AG04450 (cell line): ENCODE data around the gene KCNK3. TPM values are rescaled to one million over a fixed set of nuclear protein-coding genes. Genes with fewer than 3 reads are reported as not detected.

Experiments used
- CTCF ChIA-PET: fragments of 300-600, 350-600 bp; formaldehyde crosslinking; extraction: SDS; loops from one replicate; lab custom pipeline; 2022; ENCODE audit warnings: antibody characterized with exemption, inconsistent platforms; lab: Charles Lee
- POLR2A ChIA-PET: fragments of 350-600 bp; formaldehyde crosslinking; extraction: SDS; loops from one replicate; lab custom pipeline; 2021; ENCODE audit warnings: antibody characterized with exemption, inconsistent platforms; lab: Yijun Ruan, JAX
- DNase-seq: peaks from one replicate; pipeline ENCODE4 v3.0.0-alpha.2; 2011; ENCODE audit warnings: low read depth, low spot score
- H3K27ac ChIP-seq: one replicate; pipeline ENCODE4 v1.5.1; 2012; ENCODE audit warnings: low read depth, low read length, control low read depth
- H3K27me3 ChIP-seq: one replicate; pipeline ENCODE4 v1.6.0; 2012; ENCODE audit warnings: low read length; ENCODE audit not compliant: control insufficient read depth, insufficient read depth
- H3K4me3 ChIP-seq: 2 replicates; pipeline ENCODE4 v1.5.1; 2011; ENCODE audit warnings: mild to moderate bottlenecking, low read depth, low read length, control low read depth
- H3K9me3 ChIP-seq: 2 replicates; pipeline ENCODE4 v1.5.1; 2012; ENCODE audit warnings: low read length; ENCODE audit not compliant: control insufficient read depth, insufficient read depth
- CTCF ChIP-seq: IDR thresholded peaks from 2 replicates; pipeline ENCODE4 v1.5.1; 2011; ENCODE audit warnings: low read depth, low read length, control low read depth, inconsistent platforms
- polyA plus RNA-seq: library from polyadenylated mRNA; depleted of rRNA; stranded (reverse); fragments of >200 nt; gene quantifications from 2 replicates; pipeline ENCODE4 v1.2.3, GENCODE V29; 2011

Gene KCNK3
- polyA plus RNA-seq, 1 experiment = 0.05 TPM

DNA sequence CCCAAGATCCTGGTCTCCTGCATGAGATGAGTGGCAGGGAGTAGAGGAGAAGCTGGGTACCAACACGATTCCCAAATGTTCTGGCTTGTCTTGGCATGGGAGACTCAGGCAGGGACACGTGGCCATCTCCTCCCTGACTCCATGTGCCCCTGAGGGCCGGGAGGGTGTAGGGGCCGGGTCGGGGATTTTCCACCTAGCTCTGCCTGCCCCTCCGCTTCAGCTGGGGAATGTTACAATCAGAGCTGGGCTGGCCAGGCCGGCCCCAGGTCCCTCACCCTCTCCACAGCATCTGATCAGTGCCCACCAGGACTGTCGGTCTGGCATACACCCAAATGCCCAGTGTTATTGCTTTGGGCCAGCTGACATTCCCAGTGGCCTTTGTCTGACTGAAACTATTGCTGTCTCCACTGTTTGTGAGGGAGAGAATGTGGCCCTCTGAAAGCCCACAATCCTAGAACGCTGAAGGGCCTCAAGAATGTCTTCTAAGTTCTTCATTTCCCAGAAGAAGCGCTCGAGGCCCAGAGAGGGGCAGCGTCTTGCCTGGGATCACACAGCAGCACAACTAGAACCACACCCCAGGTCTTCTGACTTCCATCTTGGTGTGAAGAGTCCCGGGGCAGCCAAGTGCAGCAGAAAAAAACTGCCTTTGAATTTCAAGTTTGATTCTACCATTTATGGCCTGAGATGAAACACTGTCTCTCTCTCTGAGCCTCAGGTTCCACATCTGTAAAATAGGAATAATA, 23.2 kb downstream of the KCNK3 start:
- CTCF ChIA-PET = no interaction called here

GRCh38 chr2:26716340-26716739, 23.8 kb downstream of the KCNK3 start:
- Histone ChIP-seq H3K9me3 (no peaks in the 10 kb centered on the region), H3K4me3 (no peak overlapping the region), H3K27ac (no peak overlapping the region), H3K27me3 (peaks cover 13% of the 10 kb centered on the region)
- ChIA-PET POLR2A (no interaction called here), CTCF (no interaction called here)
- no peak for TF ChIP-seq CTCF
- no peak for DNase-seq

More for the DNA sequence above, 23.2 kb downstream of the KCNK3 start:
- Histone ChIP-seq H3K27me3 (peaks cover 18% of the 10 kb centered on the region), H3K9me3 (no peaks in the 10 kb centered on the region), H3K4me3 (no peak overlapping the region), H3K27ac (no peak overlapping the region)
- POLR2A ChIA-PET = no interaction called here
- no peak for DNase-seq
- TF ChIP-seq CTCF = no peak

DNA sequence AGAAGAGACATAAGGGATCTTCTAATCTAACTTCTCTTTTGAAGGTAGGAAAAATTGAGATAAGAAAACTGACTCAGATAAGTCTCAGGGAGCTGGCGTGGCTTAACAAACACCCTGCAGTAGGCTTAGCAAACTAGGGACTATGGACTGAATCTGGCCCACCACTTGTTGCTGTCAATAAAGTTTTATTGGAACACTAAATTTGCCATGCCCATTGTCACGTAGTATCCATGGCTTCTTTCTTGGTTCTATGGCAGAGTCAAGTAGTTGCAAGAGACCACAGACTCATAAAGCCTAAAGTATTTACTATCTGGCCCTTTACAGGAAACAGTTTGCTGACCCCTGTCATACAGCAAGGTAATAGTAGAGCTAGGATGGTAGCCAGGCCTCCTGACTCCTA, 24.2 kb downstream of the KCNK3 start:
- DNase-seq = no peak
- Histone ChIP-seq H3K9me3 (no peaks in the 10 kb centered on the region), H3K27me3 (peaks cover 13% of the 10 kb centered on the region), H3K27ac (no peak overlapping the region), H3K4me3 (no peak overlapping the region)
- ChIA-PET CTCF (no interaction called here), POLR2A (no interaction called here)
- TF ChIP-seq CTCF = no peak

- Histone ChIP-seq H3K27me3 (peaks cover 8% of the 10 kb centered on the region), H3K27ac (no peak overlapping the region), H3K4me3 (no peak overlapping the region), H3K9me3 (no peaks in the 10 kb centered on the region)
- DNase-seq = no peak
- no peak for TF ChIP-seq CTCF
- POLR2A ChIA-PET = interaction anchor here (0.5 kb wide), 1 partner anchor 685 kb away, joined by 3 read pairs; no protein-coding TSS in a partner anchor
- CTCF ChIA-PET = interaction anchor here (0.5 to 0.6 kb wide), 2 partner anchors 139 to 767 kb away, joined by 3 to 5 read pairs; no protein-coding TSS in a partner anchor
These were observed 24.8 kb downstream of the KCNK3 start for GRCh38 chr2:26717362-26717761.

DNA sequence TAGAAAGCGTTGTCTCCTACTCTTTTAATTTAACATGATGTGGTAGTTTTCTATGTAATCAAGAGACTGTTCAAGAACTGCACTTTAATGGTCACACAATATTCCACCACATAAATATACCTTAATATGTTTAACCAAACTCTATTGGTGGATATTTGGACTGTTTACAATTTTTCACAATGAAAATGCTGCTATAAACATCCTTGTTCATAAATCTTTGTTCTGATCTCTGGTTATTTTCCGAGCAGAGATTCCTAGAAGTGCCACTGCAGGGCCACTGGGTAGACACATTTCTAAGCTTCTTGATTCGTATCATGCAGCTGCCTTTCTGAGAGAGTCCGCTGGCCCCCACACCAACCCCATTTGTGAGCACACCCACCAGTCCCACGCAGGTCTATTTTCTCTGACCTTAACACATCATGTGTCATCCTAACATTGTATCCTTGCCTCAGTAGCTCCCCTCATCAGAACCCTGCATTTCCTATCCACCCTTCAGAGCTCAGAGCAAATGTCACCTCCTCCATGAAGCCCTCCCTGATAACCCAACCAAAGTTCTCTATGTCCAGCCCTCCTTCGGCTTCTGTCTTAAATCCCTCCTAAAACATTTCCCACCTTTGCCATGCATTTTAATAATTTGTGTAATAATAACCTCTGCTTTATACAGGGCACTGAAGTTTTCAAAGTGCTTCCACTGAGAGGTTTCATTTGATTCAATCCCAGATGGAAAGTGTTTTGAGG, 26.6 kb downstream of the KCNK3 start:
- POLR2A ChIA-PET = no interaction called here
- CTCF ChIA-PET = interaction anchor here (0.7 to 2.3 kb wide), 2 partner anchors 114 to 140 kb away, joined by 3 to 9 read pairs; no protein-coding TSS in a partner anchor
- TF ChIP-seq CTCF = no peak
- no peak overlapping the region for H3K4me3 ChIP-seq
- H3K27me3 ChIP-seq = no peaks in the 10 kb centered on the region
- H3K27ac ChIP-seq = no peak overlapping the region
- no peaks in the 10 kb centered on the region for H3K9me3 ChIP-seq
- DNase-seq = no peak
